ENCODE measurements around the gene GNB1. TPM values are rescaled to one million over a fixed set of nuclear protein-coding genes. Genes with fewer than 3 reads are reported as not detected.
A peak's percentile ranks its signal among the peaks of the same experiment; 100 is the strongest.
"Not testable (repeated sequence)": the region's sequence is repeated elsewhere in the genome, so short reads cannot be mapped to it uniquely, and the experiment has no call there.

The GNB1 gene
- total RNA-seq, 6 donors from 2014 or later: 126 to 386 (median 173) TPM

- no peaks in the 10 kb centered on the region for H3K9me3 ChIP-seq
- no peak for DNase-seq
- H3K27me3 ChIP-seq: no peaks in the 10 kb centered on the region
- no peak overlapping the region for H3K4me3 ChIP-seq
- no peak for TF ChIP-seq CTCF (IDR thresholded peaks at IDR 0.05)
- no peak for TF ChIP-seq POLR2A (IDR thresholded peaks at IDR 0.05)
- TF ChIP-seq EP300 (IDR thresholded peaks at IDR 0.05): no peak
- no peak for TF ChIP-seq POLR2AphosphoS5 (IDR thresholded peaks at IDR 0.05)
- no peaks in the 10 kb centered on the region for H3K36me3 ChIP-seq
- no peak for ATAC-seq (ENCODE audit: low FRiP score in 2 of 2)
- H3K4me1 ChIP-seq: peaks cover 65 to 71% (median 67%) of the 10 kb centered on the region in 4 donors
- H3K27ac ChIP-seq: peak overlapping the region in 2 of 4 donors; percentile 16 to 23
- WGBS, 2 donors: 46 to 59% methylated on average over 5 to 6 of the region's 6 CpGs
Observed at GRCh38 chr1:1862905-1863547, 27.9 kb downstream of the GNB1 start.

GRCh38 chr1:1861761-1862310, 29.1 kb downstream of the GNB1 start:
- WGBS, 2 donors: 83 to 89% methylated on average over 4 to 13 of the region's 13 CpGs
- H3K4me1 ChIP-seq: peaks cover 73 to 83% (median 78%) of the 10 kb centered on the region in 4 donors
- ATAC-seq (ENCODE audit: low FRiP score in 2 of 2): not testable (repeated sequence)

GRCh38 chr1:1861339-1861730, 29.6 kb downstream of the GNB1 start:
- no peak for DNase-seq
- peak overlapping the region in 2 of 4 donors; percentile 15 to 76 for H3K27ac ChIP-seq
- no peak for ATAC-seq (ENCODE audit: low FRiP score in 2 of 2)
- H3K27me3 ChIP-seq: no peaks in the 10 kb centered on the region
- H3K4me3 ChIP-seq: no peak overlapping the region
- no peaks in the 10 kb centered on the region for H3K9me3 ChIP-seq
- TF ChIP-seq POLR2AphosphoS5 (IDR thresholded peaks at IDR 0.05) (no peak), CTCF (IDR thresholded peaks at IDR 0.05) (no peak), POLR2A (IDR thresholded peaks at IDR 0.05) (no peak), EP300 (IDR thresholded peaks at IDR 0.05) (no peak)
- 85 to 91% methylated on average over 1 of the region's 1 CpG for WGBS, 2 donors
- peaks cover 73 to 88% (median 82%) of the 10 kb centered on the region in 4 donors for H3K4me1 ChIP-seq
- H3K36me3 ChIP-seq: no peaks in the 10 kb centered on the region

More at GRCh38 chr1:1861761-1862310, 29.1 kb downstream of the GNB1 start:
- not testable (repeated sequence) for H3K27me3 ChIP-seq, H3K4me3 ChIP-seq, H3K9me3 ChIP-seq, DNase-seq, H3K36me3 ChIP-seq
- H3K27ac ChIP-seq: peak overlapping the region in 1 of 4 donors; percentile 19

- not testable (repeated sequence) for DNase-seq; H3K27me3 ChIP-seq; H3K36me3 ChIP-seq; ATAC-seq (ENCODE audit: low FRiP score in 2 of 2); H3K9me3 ChIP-seq
- H3K4me1 ChIP-seq: peaks cover 70 to 89% (median 82%) of the 10 kb centered on the region in 4 donors
- peak overlapping the region in 3 of 4 donors; percentile 71 to 77 (median 76) for H3K27ac ChIP-seq
- 74 to 86% methylated on average over 8 of the region's 8 CpGs for WGBS, 2 donors
- peak overlapping the region in 1 of 4 donors; percentile 15 for H3K4me3 ChIP-seq
Observed at GRCh38 chr1:1859970-1860697, 30.8 kb downstream of the GNB1 start.

- peak; percentile 70 to 87 for ATAC-seq (ENCODE audit: low FRiP score in 2 of 2)
- Histone ChIP-seq H3K4me1 (peaks cover 69 to 96% (median 79%) of the 10 kb centered on the region in 4 donors), H3K27ac (peak overlapping the region; percentile 64 to 77 (median 74)), H3K36me3 (no peaks in the 10 kb centered on the region), H3K9me3 (no peaks in the 10 kb centered on the region), H3K4me3 (peak overlapping the region in 2 of 4 donors; percentile 0 to 17), H3K27me3 (no peaks in the 10 kb centered on the region)
- peak in 1 of 2 donors; percentile 69 for DNase-seq
- 32 to 39% methylated on average over 6 to 9 of the region's 9 CpGs for WGBS, 2 donors
- TF ChIP-seq EP300 (IDR thresholded peaks at IDR 0.05): peak in 2 of 4 donors; percentile 12 to 56
- peak in 2 of 6 experiments; percentile 12 to 29 for TF ChIP-seq CTCF (IDR thresholded peaks at IDR 0.05)
- TF ChIP-seq POLR2A (IDR thresholded peaks at IDR 0.05): peak in 1 of 4 donors; percentile 18
- TF ChIP-seq POLR2AphosphoS5 (IDR thresholded peaks at IDR 0.05): peak; percentile 67 to 71
Observed at GRCh38 chr1:1858382-1859086, 32.4 kb downstream of the GNB1 start.

All from upper lobe of left lung (tissue), 6 donors.